Stimulated activated CD4-positive, alpha-beta T cell treated with anti-CD3 and anti-CD28 coated beads, Interleukin-1b, Interleukin-23, amount 100 ng/mL, for 1 hour (primary cell): ENCODE measurements around the gene DDX6.
A peak's percentile ranks its signal among the peaks of the same experiment; 100 is the strongest.

Experiments used
- DNase-seq, 2 donors: peaks; one replicate each; pipeline ENCODE4 v3.0.0-alpha.2; 2020; ENCODE audit warnings: low read depth in 2 of 2

DDX6 gene

GRCh38 chr11:118705111-118705741 is 85.7 kb downstream of the DDX6 start:
- no peak for DNase-seq

GRCh38 chr11:118703563-118704106 is 87.3 kb downstream of the DDX6 start:
- no peak for DNase-seq

- peak in 1 of 2 donors; percentile 31 for DNase-seq
Measured at GRCh38 chr11:118699506-118700220, 91.3 kb downstream of the DDX6 start.
